Measurements from ENCODE around the gene GNA15.

The GNA15 gene

DNA sequence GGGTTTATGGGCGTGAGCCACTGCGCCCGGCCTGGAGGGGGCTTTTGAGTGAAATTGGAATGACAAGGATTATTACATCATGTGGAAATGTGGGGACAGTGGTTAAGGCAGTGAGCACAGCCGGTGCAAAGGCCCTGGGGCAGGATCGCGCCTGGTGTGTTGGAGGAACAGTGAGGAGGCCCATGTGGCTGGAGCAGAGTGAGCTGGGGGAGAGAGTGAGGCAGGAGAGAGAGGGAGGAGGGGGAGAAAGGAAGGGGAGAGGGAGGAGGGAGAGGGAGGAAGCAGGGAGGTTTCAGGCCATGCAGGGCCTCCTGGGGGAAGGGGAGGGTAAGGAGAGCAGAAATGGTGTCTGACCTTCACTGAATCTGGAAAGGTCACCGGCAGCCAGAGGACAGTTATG is 77.3 kb downstream of the GNA15 start:
- no peak for DNase-seq

All from cerebellar nuclear complex (tissue), 1 donor.